Neural crest cell (in vitro differentiated cells): ENCODE measurements around the gene CERS6. TPM values are rescaled to one million over a fixed set of nuclear protein-coding genes. Genes with fewer than 3 reads are reported as not detected.

Source experiments
- DNase-seq: peaks from one replicate; pipeline ENCODE4 v3.0.0; 2021; ENCODE audit warnings: low read depth, mixed read lengths, low spot score
- H3K27ac Mint-ChIP-seq: one replicate; pipeline ENCODE4 v1.8.0; 2021; ENCODE audit warnings: mild to moderate bottlenecking, mixed read lengths; ENCODE audit not compliant: unreplicated experiment
- H3K27me3 Mint-ChIP-seq: 2 replicates; pipeline ENCODE4 v1.8.0; 2021; ENCODE audit warnings: low read depth, mild to moderate bottlenecking, mixed read lengths
- H3K36me3 Mint-ChIP-seq: 2 replicates; pipeline ENCODE4 v1.8.0; 2021; ENCODE audit warnings: low read depth, mild to moderate bottlenecking, mixed read lengths
- H3K4me1 Mint-ChIP-seq: 2 replicates; pipeline ENCODE4 v1.8.0; 2021; ENCODE audit warnings: mixed read lengths
- H3K4me3 Mint-ChIP-seq: one replicate; pipeline ENCODE4 v1.8.0; 2021; ENCODE audit warnings: mild to moderate bottlenecking, mixed read lengths
- H3K9me3 Mint-ChIP-seq: 2 replicates; pipeline ENCODE4 v1.8.0; 2021; ENCODE audit warnings: mixed read lengths
- CTCF ChIP-seq: fragments of 200-600 bp; sonication (generic); conservative IDR thresholded peaks from 2 replicates; pipeline ENCODE4 v1.5.0; 2021; ENCODE audit warnings: antibody characterized with exemption, mild to moderate bottlenecking
- total RNA-seq: library from RNA; stranded (reverse); gene quantifications from 2 replicates; pipeline ENCODE4 v1.2.1, GENCODE V29; 2021

CERS6 gene
- total RNA-seq, 1 donor from 2014 or later = 27.4 TPM

DNA sequence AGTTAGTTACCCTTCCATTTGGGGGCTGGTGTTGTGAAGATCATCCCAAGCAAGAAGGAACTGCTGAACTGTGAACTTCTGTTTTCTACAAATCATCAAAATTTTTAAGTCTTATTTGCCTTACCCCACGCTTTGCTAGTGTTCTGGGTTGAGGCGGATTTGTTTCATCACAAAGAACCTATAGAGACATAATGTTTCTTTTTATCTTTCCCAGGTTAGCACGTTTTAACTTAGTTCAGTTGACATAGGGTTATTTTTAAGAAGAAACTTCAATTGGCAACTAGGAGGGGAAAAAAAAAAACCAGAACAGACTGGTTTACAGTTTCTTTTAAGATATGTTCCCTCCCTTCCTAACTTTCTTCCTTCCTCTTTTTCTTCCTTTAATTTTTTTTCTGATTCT, 31.1 kb upstream of the CERS6 start:
- no peak for TF ChIP-seq CTCF
- H3K4me1 Mint-ChIP-seq = no peaks in the 10 kb centered on the region
- no peak overlapping the region for H3K4me3 Mint-ChIP-seq
- no peaks in the 10 kb centered on the region for H3K36me3 Mint-ChIP-seq
- H3K27ac Mint-ChIP-seq = no peak overlapping the region
- no peaks in the 10 kb centered on the region for H3K27me3 Mint-ChIP-seq
- H3K9me3 Mint-ChIP-seq = peaks cover 2% of the 10 kb centered on the region
- no peak for DNase-seq

GRCh38 chr2:168426861-168427260, 29.2 kb upstream of the CERS6 start:
- no peaks in the 10 kb centered on the region for H3K9me3 Mint-ChIP-seq
- TF ChIP-seq CTCF = no peak
- H3K27ac Mint-ChIP-seq = no peak overlapping the region
- H3K4me3 Mint-ChIP-seq = no peak overlapping the region
- H3K27me3 Mint-ChIP-seq = no peaks in the 10 kb centered on the region
- H3K36me3 Mint-ChIP-seq = no peaks in the 10 kb centered on the region
- peaks cover 10% of the 10 kb centered on the region for H3K4me1 Mint-ChIP-seq
- DNase-seq = no peak

DNA sequence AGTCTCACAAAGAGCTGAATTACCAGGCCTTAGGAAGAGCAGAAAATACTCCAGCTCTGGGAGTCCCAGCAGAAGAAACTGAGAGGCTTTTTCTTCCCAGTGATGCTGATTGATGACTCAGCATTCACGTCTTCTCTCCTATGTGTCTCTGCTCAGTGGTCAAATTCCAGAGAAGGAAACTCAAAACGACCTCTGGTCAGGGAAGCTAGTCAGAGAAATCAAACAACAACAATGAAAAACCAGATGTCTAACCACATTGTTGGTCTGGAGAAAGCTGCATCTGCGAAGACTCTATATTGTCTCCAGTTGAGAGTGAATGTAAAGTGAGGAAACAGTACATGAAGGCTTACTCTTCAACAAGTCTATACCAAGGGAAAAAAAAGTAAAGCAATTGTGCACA, 28.6 kb upstream of the CERS6 start:
- peaks cover 14% of the 10 kb centered on the region for H3K4me1 Mint-ChIP-seq
- no peak overlapping the region for H3K27ac Mint-ChIP-seq
- H3K27me3 Mint-ChIP-seq = no peaks in the 10 kb centered on the region
- no peaks in the 10 kb centered on the region for H3K36me3 Mint-ChIP-seq
- no peaks in the 10 kb centered on the region for H3K9me3 Mint-ChIP-seq
- H3K4me3 Mint-ChIP-seq = no peak overlapping the region
- TF ChIP-seq CTCF = no peak
- DNase-seq = no peak

DNA sequence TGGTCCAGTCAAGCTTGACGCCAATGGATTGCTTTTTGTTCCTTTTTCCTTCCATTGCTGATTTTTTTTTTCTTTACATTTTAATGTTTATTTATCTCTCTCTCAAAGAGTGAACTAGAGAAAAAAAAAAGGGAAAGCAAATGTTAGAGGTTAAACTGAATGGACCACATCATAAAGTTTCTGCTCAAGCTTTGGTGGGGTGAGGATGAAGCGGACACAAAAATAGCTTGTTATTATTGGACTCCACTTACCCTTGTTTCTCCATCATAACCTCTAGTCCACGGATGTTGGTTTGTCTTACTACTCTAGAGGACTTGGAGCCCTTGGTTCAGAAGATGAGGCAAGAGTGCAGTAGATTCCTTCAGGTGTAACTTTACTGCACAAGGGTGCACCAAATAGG, 27.6 kb upstream of the CERS6 start:
- peaks cover 20% of the 10 kb centered on the region for H3K4me1 Mint-ChIP-seq
- no peak for TF ChIP-seq CTCF
- no peaks in the 10 kb centered on the region for H3K27me3 Mint-ChIP-seq
- no peak overlapping the region for H3K27ac Mint-ChIP-seq
- no peaks in the 10 kb centered on the region for H3K36me3 Mint-ChIP-seq
- H3K9me3 Mint-ChIP-seq = no peaks in the 10 kb centered on the region
- no peak overlapping the region for H3K4me3 Mint-ChIP-seq
- no peak for DNase-seq

- Mint-ChIP-seq H3K4me1 (peaks cover 20% of the 10 kb centered on the region), H3K4me3 (no peak overlapping the region), H3K27me3 (no peaks in the 10 kb centered on the region), H3K9me3 (no peaks in the 10 kb centered on the region), H3K27ac (no peak overlapping the region), H3K36me3 (no peaks in the 10 kb centered on the region)
- no peak for TF ChIP-seq CTCF
- DNase-seq = no peak
These were observed 26.1 kb upstream of the CERS6 start for GRCh38 chr2:168429988-168430387.

DNA sequence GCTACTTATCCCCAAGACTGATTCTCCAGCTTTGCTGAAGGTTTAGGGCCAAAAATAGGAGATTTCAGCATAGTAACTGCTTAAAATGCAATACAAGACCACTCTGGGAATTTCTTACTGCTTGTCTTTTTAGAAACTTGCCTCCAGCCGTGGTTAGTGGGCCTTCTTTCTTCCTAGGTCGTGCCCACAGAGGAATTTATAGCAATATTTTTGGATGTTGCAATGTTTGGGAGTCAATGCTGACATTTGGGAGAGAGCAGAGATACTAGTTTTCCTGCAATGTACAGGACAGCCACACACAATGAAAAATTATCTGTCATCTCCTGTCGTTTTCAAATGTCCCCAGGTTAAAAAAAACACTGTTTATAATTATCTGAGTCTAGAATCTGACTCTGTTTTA, 25.6 kb upstream of the CERS6 start:
- no peaks in the 10 kb centered on the region for H3K27me3 Mint-ChIP-seq
- H3K27ac Mint-ChIP-seq = no peak overlapping the region
- no peak for TF ChIP-seq CTCF
- no peaks in the 10 kb centered on the region for H3K36me3 Mint-ChIP-seq
- H3K9me3 Mint-ChIP-seq = no peaks in the 10 kb centered on the region
- H3K4me1 Mint-ChIP-seq = peaks cover 20% of the 10 kb centered on the region
- no peak for DNase-seq
- H3K4me3 Mint-ChIP-seq = no peak overlapping the region
